ENCODE measurements around the gene RPS6KA3. TPM values are rescaled to one million over a fixed set of nuclear protein-coding genes. Genes with fewer than 3 reads are reported as not detected.
A peak's percentile ranks its signal among the peaks of the same experiment; 100 is the strongest.

The RPS6KA3 gene
- total and polyA plus RNA-seq, 2 of the 8 experiments (the other 6 are each of a cell fraction or from before 2014, with no cell fraction given): 7.1 to 13.0 TPM

DNA sequence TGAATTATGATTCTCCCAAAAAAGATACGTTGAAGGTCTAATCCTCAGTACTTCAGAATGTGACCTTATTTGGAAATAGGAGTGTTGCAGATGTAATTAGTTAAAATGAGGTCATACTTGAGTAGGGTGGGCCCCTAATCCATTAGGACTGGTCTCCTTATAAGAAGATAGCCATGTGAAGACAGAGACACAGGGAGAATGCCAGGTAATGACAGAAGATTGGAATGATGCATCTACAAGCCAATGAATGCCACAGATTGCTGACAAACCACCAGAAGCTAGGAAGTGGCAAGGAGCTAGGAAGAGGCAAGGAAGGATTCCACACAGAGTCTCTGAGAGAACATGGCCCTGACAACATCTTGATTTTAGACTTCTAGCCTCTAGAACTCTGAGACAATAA, 7.4 kb upstream of the RPS6KA3 start:
- Histone ChIP-seq H3K18ac (ENCODE audit: extremely low read depth, low read length) (no peak overlapping the region), H2BK20ac (ENCODE audit: low read length) (no peak overlapping the region), H3K14ac (ENCODE audit: insufficient read length) (no peak overlapping the region), H4K8ac (ENCODE audit: extremely low read depth, insufficient read depth, low read length) (no peak overlapping the region), H4K5ac (ENCODE audit: insufficient read length, low read depth, low read length) (no peak overlapping the region), H3K4me2 (ENCODE audit: insufficient read depth in 1 of 2, low read depth in 2 of 2, low read length in 2 of 2) (no peak overlapping the region), H3K23ac (ENCODE audit: insufficient read length) (no peak overlapping the region), H2BK15ac (ENCODE audit: low read length) (no peak overlapping the region), H3K4me3 (ENCODE audit: extremely low read depth in 1 of 4, insufficient read depth in 2 of 4, low read depth in 3 of 4, low read length in 4 of 4) (no peak overlapping the region), H2AFZ (ENCODE audit: low read length) (no peak overlapping the region), H4K20me1 (replicated peaks in 1 of 2; ENCODE audit: control insufficient read depth in 1 of 2, insufficient read depth in 2 of 2, low read length in 2 of 2) (no peaks in the 10 kb centered on the region), H3K36me3 (ENCODE audit: control insufficient read depth in 2 of 4, insufficient read depth in 4 of 4, low read length in 3 of 4) (no peaks in the 10 kb centered on the region), H3K27ac (ENCODE audit: low read depth, low read length) (no peak overlapping the region), H2AK5ac (ENCODE audit: low read depth, low read length) (no peak overlapping the region), H3K4me1 (replicated peaks in 1 of 4; ENCODE audit: control insufficient read depth in 3 of 4, insufficient read depth in 4 of 4, low read length in 3 of 4) (no peaks in the 10 kb centered on the region), H2BK5ac (ENCODE audit: low read depth, low read length) (no peak overlapping the region), H3K9ac (replicated peaks in 1 of 4; ENCODE audit: extremely low read depth in 1 of 4, low read depth in 3 of 4, low read length in 3 of 4) (no peak overlapping the region), H3K23me2 (ENCODE audit: low read depth, low read length) (no peaks in the 10 kb centered on the region), H3K56ac (replicated peaks; ENCODE audit: insufficient read length, low read depth, low read length) (no peak overlapping the region), H3K4ac (replicated peaks; ENCODE audit: insufficient read length, low read depth, low read length) (no peak overlapping the region), H4K91ac (replicated peaks; ENCODE audit: insufficient read length, low read length) (no peak overlapping the region), H2BK120ac (replicated peaks; ENCODE audit: low read depth, low read length) (no peak overlapping the region), H3K79me1 (ENCODE audit: low read depth, low read length) (no peaks in the 10 kb centered on the region), H2BK12ac (ENCODE audit: low read depth, low read length) (no peak overlapping the region), H3K9me3 (ENCODE audit: insufficient read depth in 2 of 2, low read depth in 1 of 2, low read length in 1 of 2) (no peaks in the 10 kb centered on the region), H3K79me2 (ENCODE audit: control insufficient read depth in 1 of 2, insufficient read depth in 2 of 2, low read length in 2 of 2) (no peaks in the 10 kb centered on the region), H3K27me3 (replicated peaks in 1 of 4; ENCODE audit: control insufficient read depth in 3 of 4, extremely low read depth in 1 of 4, insufficient read depth in 3 of 4, low read length in 3 of 4) (peaks cover 3 to 8% (median 6%) of the 10 kb centered on the region in 4 experiments)
- DNase-seq (ENCODE audit: low read depth in 1 of 2, low spot score in 2 of 2) (no peak), FAIRE-seq (no peak)
- CTCF ChIA-PET (ENCODE audit: partially characterized antibody): no interaction called here
- TF ChIP-seq SRF (IDR thresholded peaks at IDR 0.05; ENCODE audit: low read depth, low read length) (peak; percentile 26; the same call in 1 of the 2 replicates), SIX5 (IDR thresholded peaks at IDR 0.05; ENCODE audit: low read depth, low read length) (no peak), EZH2 (IDR thresholded peaks at IDR 0.05; ENCODE audit: low read depth, low read length, severe bottlenecking) (no peak), MAFK (IDR thresholded peaks at IDR 0.05; ENCODE audit: low read depth, low read length) (no peak), CTBP2 (IDR thresholded peaks at IDR 0.05; ENCODE audit: borderline replicate concordance, insufficient read depth, insufficient read length, low read length) (no peak)
- POLR2A ChIA-PET (ENCODE audit: partially characterized antibody): no interaction called here
- WGBS, 2 experiments (ENCODE audit: extremely low coverage in 1 of 2, insufficient coverage in 1 of 2, insufficient read length in 1 of 2, insufficient replicate concordance in 2 of 2, low coverage in 1 of 2, low lambda C conversion rate in 2 of 2, missing lambda C conversion rate in 1 of 2): 86% methylated on average over 1 of the region's 1 CpG; no CpG with 5 or more reads in 1 of the 2 experiments
